ENCODE results near the gene A2M. TPM values are rescaled to one million over a fixed set of nuclear protein-coding genes. Genes with fewer than 3 reads are reported as not detected.

A2M gene
- total and polyA plus RNA-seq, 2 of the 8 experiments (the other 6 are each of a cell fraction or from before 2014, with no cell fraction given) = 0.15 TPM; not detected in 1

DNA sequence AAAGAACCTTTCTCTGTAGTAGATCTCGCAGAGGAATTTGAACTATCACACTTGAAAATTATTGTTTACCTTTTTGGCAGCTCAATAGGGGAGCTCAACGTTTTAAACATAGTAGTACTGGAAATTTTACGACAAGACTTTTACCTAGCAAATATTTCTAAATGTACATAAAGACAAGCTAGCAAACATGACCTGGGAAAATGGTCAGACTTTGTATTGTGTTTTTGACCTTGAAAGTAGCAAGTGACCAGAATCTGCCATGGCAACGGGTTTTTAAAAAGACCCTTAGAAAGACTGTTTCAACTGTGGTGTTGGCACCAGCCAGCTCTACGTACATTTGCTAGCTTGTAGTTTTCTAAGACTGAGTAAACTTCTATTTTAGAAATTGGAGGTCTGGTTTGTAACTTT, 20.2 kb upstream of the A2M start:
- H4K8ac ChIP-seq (ENCODE audit: extremely low read depth, insufficient read depth, low read length) = no peak overlapping the region
- no peak overlapping the region for H4K91ac ChIP-seq (replicated peaks; ENCODE audit: insufficient read length, low read length)
- WGBS, 2 experiments (ENCODE audit: extremely low coverage in 1 of 2, insufficient coverage in 1 of 2, insufficient read length in 1 of 2, insufficient replicate concordance in 2 of 2, low coverage in 1 of 2, low lambda C conversion rate in 2 of 2, missing lambda C conversion rate in 1 of 2) = 92% methylated on average over 5 of the region's 5 CpGs; no CpG with 5 or more reads in 1 of the 2 experiments
- no peaks in the 10 kb centered on the region for H3K79me1 ChIP-seq (ENCODE audit: low read depth, low read length)
- H3K27me3 ChIP-seq (replicated peaks in 1 of 4; ENCODE audit: control insufficient read depth in 3 of 4, extremely low read depth in 1 of 4, insufficient read depth in 3 of 4, low read length in 3 of 4) = no peaks in the 10 kb centered on the region
- no peak overlapping the region for H2BK120ac ChIP-seq (replicated peaks; ENCODE audit: low read depth, low read length)
- no peaks in the 10 kb centered on the region for H3K79me2 ChIP-seq (ENCODE audit: control insufficient read depth in 1 of 2, insufficient read depth in 2 of 2, low read length in 2 of 2)
- ChIA-PET POLR2A (ENCODE audit: partially characterized antibody) (interaction anchor here (0.7 kb wide), 1 partner anchor 189 kb away, joined by 3 read pairs; no protein-coding TSS in a partner anchor), CTCF (ENCODE audit: partially characterized antibody) (interaction anchor here (1.0 to 1.9 kb wide), 9 partner anchors 9 to 86 kb away, joined by 3 to 8 read pairs (median 4); no protein-coding TSS in a partner anchor)
- H3K9ac ChIP-seq (replicated peaks in 1 of 4; ENCODE audit: extremely low read depth in 1 of 4, low read depth in 3 of 4, low read length in 3 of 4) = no peak overlapping the region
- no peak overlapping the region for H3K56ac ChIP-seq (replicated peaks; ENCODE audit: insufficient read length, low read depth, low read length)
- no peaks in the 10 kb centered on the region for H3K23me2 ChIP-seq (ENCODE audit: low read depth, low read length)
- no peak overlapping the region for H2BK12ac ChIP-seq (ENCODE audit: low read depth, low read length)
- H3K36me3 ChIP-seq (ENCODE audit: control insufficient read depth in 2 of 4, insufficient read depth in 4 of 4, low read length in 3 of 4) = no peaks in the 10 kb centered on the region
- no peak overlapping the region for H3K27ac ChIP-seq (ENCODE audit: low read depth, low read length)
- H3K18ac ChIP-seq (ENCODE audit: extremely low read depth, low read length) = no peak overlapping the region
- peak; percentile 28 for FAIRE-seq
- H3K4me1 ChIP-seq (replicated peaks in 1 of 4; ENCODE audit: control insufficient read depth in 3 of 4, insufficient read depth in 4 of 4, low read length in 3 of 4) = no peaks in the 10 kb centered on the region
- H3K14ac ChIP-seq (ENCODE audit: insufficient read length) = no peak overlapping the region
- DNase-seq (ENCODE audit: low read depth in 1 of 2, low spot score in 2 of 2) = no peak
- no peak overlapping the region for H3K4me2 ChIP-seq (ENCODE audit: insufficient read depth in 1 of 2, low read depth in 2 of 2, low read length in 2 of 2)
- no peaks in the 10 kb centered on the region for H4K20me1 ChIP-seq (replicated peaks in 1 of 2; ENCODE audit: control insufficient read depth in 1 of 2, insufficient read depth in 2 of 2, low read length in 2 of 2)
- no peak overlapping the region for H2AK5ac ChIP-seq (ENCODE audit: low read depth, low read length)
- H2BK15ac ChIP-seq (ENCODE audit: low read length) = no peak overlapping the region
- no peak overlapping the region for H3K23ac ChIP-seq (ENCODE audit: insufficient read length)
- no peak overlapping the region for H3K4me3 ChIP-seq (ENCODE audit: extremely low read depth in 1 of 4, insufficient read depth in 2 of 4, low read depth in 3 of 4, low read length in 4 of 4)
- no peak overlapping the region for H3K4ac ChIP-seq (replicated peaks; ENCODE audit: insufficient read length, low read depth, low read length)
- H2BK5ac ChIP-seq (ENCODE audit: low read depth, low read length) = no peak overlapping the region
- H3K9me3 ChIP-seq (ENCODE audit: insufficient read depth in 2 of 2, low read depth in 1 of 2, low read length in 1 of 2) = peaks cover 4 to 11% of the 10 kb centered on the region in 2 experiments; a peak in 2 of 4 replicates
- no peak overlapping the region for H4K5ac ChIP-seq (ENCODE audit: insufficient read length, low read depth, low read length)
- no peak overlapping the region for H2BK20ac ChIP-seq (ENCODE audit: low read length)
- H2AFZ ChIP-seq (ENCODE audit: low read length) = no peak overlapping the region
- TF ChIP-seq TCF12 (IDR thresholded peaks at IDR 0.05; ENCODE audit: low read depth, low read length) = no peak
- TF ChIP-seq BACH1 (IDR thresholded peaks at IDR 0.05; ENCODE audit: low read length) = no peak
- TF ChIP-seq POU5F1 (IDR thresholded peaks at IDR 0.05; ENCODE audit: low read depth, low read length) = no peak
- no peak for TF ChIP-seq HDAC6 (IDR thresholded peaks at IDR 0.05; ENCODE audit: low read depth, low read length)
- no peak for TF ChIP-seq SP4 (IDR thresholded peaks at IDR 0.05; ENCODE audit: low read length)
- TF ChIP-seq RAD21 (IDR thresholded peaks at IDR 0.05 in 1 of 2, conservative IDR thresholded peaks at IDR 0.05 in 1 of 2; ENCODE audit: low read depth in 2 of 2, low read length in 2 of 2) = no peak
- TF ChIP-seq SP2 (IDR thresholded peaks at IDR 0.05; ENCODE audit: low read length) = no peak
- no peak for TF ChIP-seq CHD1 (IDR thresholded peaks at IDR 0.05; ENCODE audit: low read depth, low read length)
- no peak for TF ChIP-seq POLR2AphosphoS5 (IDR thresholded peaks at IDR 0.05; ENCODE audit: low read depth, low read length)
- no peak for TF ChIP-seq BCL11A (IDR thresholded peaks at IDR 0.05; ENCODE audit: low read depth in 2 of 2, low read length in 2 of 2)
- TF ChIP-seq SIX5 (IDR thresholded peaks at IDR 0.05; ENCODE audit: low read depth, low read length) = no peak
- no peak for TF ChIP-seq EZH2 (IDR thresholded peaks at IDR 0.05; ENCODE audit: low read depth, low read length, severe bottlenecking)
- no peak for TF ChIP-seq CTBP2 (IDR thresholded peaks at IDR 0.05; ENCODE audit: borderline replicate concordance, insufficient read depth, insufficient read length, low read length)
- TF ChIP-seq ZNF274 (IDR thresholded peaks at IDR 0.05; ENCODE audit: borderline replicate concordance, extremely low read depth, low read length) = no peak
- TF ChIP-seq RXRA (IDR thresholded peaks at IDR 0.05; ENCODE audit: insufficient read depth, low read depth, low read length) = no peak
- no peak for TF ChIP-seq BRCA1 (IDR thresholded peaks at IDR 0.05; ENCODE audit: low read depth, low read length)

Data from H1 (cell line).